Natural killer cell (primary cell): ENCODE data around the gene FHOD3. TPM values are rescaled to one million over a fixed set of nuclear protein-coding genes. Genes with fewer than 3 reads are reported as not detected.

Experiments
- ATAC-seq, 3 donors: fragments of 150-1000 bp in 2 of 3; fragments of 200-7000 bp in 1 of 3; cut with Tn5 transposase; 1 replicate in 1 of 3; 2 replicates in 2 of 3; pipeline ENCODE4 v1.10.0; 2021; ENCODE audit warnings: mild to moderate bottlenecking in 2 of 3, moderate library complexity in 2 of 3
- DNase-seq, 2 donors: peaks; one replicate each; pipeline versions ENCODE4 v3.0.0 to v3.0.0-alpha.2; 2013 to 2021; ENCODE audit warnings: mixed read lengths in 1 of 2
- H3K27ac ChIP-seq: one replicate; pipeline ENCODE4 v1.5.1; 2013; ENCODE audit warnings: mild to moderate bottlenecking, low read length
- H3K27me3 ChIP-seq: one replicate; pipeline ENCODE4 v1.6.1; 2013; ENCODE audit warnings: low read length; ENCODE audit not compliant: control insufficient read depth, insufficient read depth
- H3K36me3 ChIP-seq: one replicate; pipeline ENCODE4 v1.6.1; 2013; ENCODE audit warnings: low read length; ENCODE audit not compliant: control insufficient read depth, insufficient read depth
- H3K4me1 ChIP-seq: one replicate; pipeline ENCODE4 v1.6.1; 2013; ENCODE audit warnings: low read length; ENCODE audit not compliant: control insufficient read depth, insufficient read depth
- H3K4me3 ChIP-seq: one replicate; pipeline ENCODE4 v1.5.1; 2013; ENCODE audit warnings: low read length
- H3K9me3 ChIP-seq: one replicate; pipeline ENCODE4 v1.6.1; 2013; ENCODE audit warnings: low read length; ENCODE audit not compliant: control insufficient read depth, insufficient read depth
- H3K27ac Mint-ChIP-seq, 2 donors: one replicate each; pipeline ENCODE4 v1.8.0; 2022; ENCODE audit warnings: mild to moderate bottlenecking in 2 of 2, mixed read lengths in 2 of 2, moderate library complexity in 1 of 2
- H3K27me3 Mint-ChIP-seq, 2 donors: one replicate each; pipeline ENCODE4 v1.8.0; 2022; ENCODE audit warnings: low read depth in 2 of 2, mixed read lengths in 2 of 2
- H3K36me3 Mint-ChIP-seq: one replicate; pipeline ENCODE4 v1.8.0; 2022; ENCODE audit warnings: mixed read lengths
- H3K4me1 Mint-ChIP-seq, 2 donors: one replicate each; pipeline ENCODE4 v1.8.0; 2022; ENCODE audit warnings: mixed read lengths in 2 of 2
- H3K4me3 Mint-ChIP-seq: one replicate; pipeline ENCODE4 v1.8.0; 2022; ENCODE audit warnings: mild to moderate bottlenecking, moderate library complexity, mixed read lengths
- H3K9me3 Mint-ChIP-seq, 2 donors: one replicate each; pipeline ENCODE4 v1.8.0; 2022; ENCODE audit warnings: mixed read lengths in 2 of 2
- CTCF ChIP-seq: fragments of 200-600 bp; IDR thresholded peaks from one replicate; pipeline ENCODE4 v1.8.0; 2022; ENCODE audit warnings: antibody characterized with exemption
- WGBS: methylation state at CpG from one replicate; pipeline ENCODE4 v1.1.7; 2013; ENCODE audit warnings: missing lambda C conversion rate; ENCODE audit not compliant: insufficient coverage; 5-methylcytosine and 5-hydroxymethylcytosine counted together
- intact Hi-C: fragments of 100-400 bp; cut with micrococcal nuclease; formaldehyde crosslinking; loops from one replicate; pipeline ENCODE4 v1.14.2; 2022
- total RNA-seq, 4 donors: library from RNA; stranded (reverse); fragments of 120-200 nt in 1 of 4; gene quantifications; one replicate each; pipeline versions ENCODE4 v1.2.3 to v1.2.4, GENCODE V29; 2013 to 2022

Gene FHOD3
- total RNA-seq, 3 donors from 2014 or later (not counting 1 experiment from before 2014, with no cell fraction given), result not detected

- DNase-seq, result no peak
- Mint-ChIP-seq H3K27me3 (peaks cover 0 to 14% of the 10 kb centered on the region in 2 donors), H3K4me3 (no peak overlapping the region), H3K27ac (no peak overlapping the region), H3K36me3 (no peaks in the 10 kb centered on the region), H3K4me1 (no peaks in the 10 kb centered on the region), H3K9me3 (peaks cover 0 to 3% of the 10 kb centered on the region in 2 donors)
- no peaks in the 10 kb centered on the region for H3K4me1 ChIP-seq
- H3K27ac ChIP-seq, result no peak overlapping the region
- intact Hi-C loops, result no loop called here
- H3K4me3 ChIP-seq, result no peak overlapping the region
- no peaks in the 10 kb centered on the region for H3K27me3 ChIP-seq
- H3K9me3 ChIP-seq, result no peaks in the 10 kb centered on the region
- WGBS, result 0% methylated on average over 1 of the region's 2 CpGs
- no peak for TF ChIP-seq CTCF
- no peak for ATAC-seq
- H3K36me3 ChIP-seq, result no peaks in the 10 kb centered on the region
These were observed 323.3 kb downstream of the FHOD3 start for GRCh38 chr18:36620788-36621187.

- no peak overlapping the region for H3K27ac ChIP-seq
- H3K36me3 ChIP-seq, result no peaks in the 10 kb centered on the region
- H3K9me3 ChIP-seq, result no peaks in the 10 kb centered on the region
- no peak for DNase-seq
- H3K4me3 Mint-ChIP-seq, result no peak overlapping the region
- no peaks in the 10 kb centered on the region for H3K4me1 Mint-ChIP-seq
- intact Hi-C loops, result no loop called here
- peaks cover 0 to 3% of the 10 kb centered on the region in 2 donors for H3K9me3 Mint-ChIP-seq
- whole genome bisulfite sequencing, result 92% methylated on average over 5 of the region's 5 CpGs
- no peak for ATAC-seq
- peaks cover 0 to 14% of the 10 kb centered on the region in 2 donors for H3K27me3 Mint-ChIP-seq
- no peak overlapping the region for H3K27ac Mint-ChIP-seq
- no peaks in the 10 kb centered on the region for H3K4me1 ChIP-seq
- H3K4me3 ChIP-seq, result no peak overlapping the region
- H3K27me3 ChIP-seq, result no peaks in the 10 kb centered on the region
- TF ChIP-seq CTCF, result no peak
- no peaks in the 10 kb centered on the region for H3K36me3 Mint-ChIP-seq
These were observed 325.1 kb downstream of the FHOD3 start for GRCh38 chr18:36622610-36623009.

DNA sequence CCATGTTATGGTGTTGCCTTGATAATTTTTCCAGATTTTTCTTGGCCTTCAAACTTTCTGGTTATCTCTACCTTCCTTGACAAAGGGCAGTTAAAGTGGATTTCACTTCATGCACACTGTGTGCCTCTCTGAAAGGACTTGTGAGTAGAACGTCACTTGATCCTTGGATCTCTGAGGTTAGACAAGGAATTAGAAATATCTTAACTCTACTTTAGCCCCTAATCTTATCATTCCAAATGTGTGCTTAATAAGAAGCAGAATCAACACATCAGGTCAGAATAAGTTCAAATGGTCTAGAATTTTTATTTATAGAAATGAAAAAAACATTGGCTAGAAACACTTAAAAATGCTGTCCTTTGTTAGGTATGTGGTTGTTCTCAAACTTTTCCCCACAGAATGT lies 325.6 kb downstream of the FHOD3 start:
- peaks cover 0 to 3% of the 10 kb centered on the region in 2 donors for H3K9me3 Mint-ChIP-seq
- no peak for TF ChIP-seq CTCF
- DNase-seq (no peak), ATAC-seq (no peak)
- no peaks in the 10 kb centered on the region for H3K9me3 ChIP-seq
- H3K4me3 ChIP-seq, result no peak overlapping the region
- no peaks in the 10 kb centered on the region for H3K27me3 ChIP-seq
- H3K4me3 Mint-ChIP-seq, result no peak overlapping the region
- intact Hi-C loops, result no loop called here
- H3K27me3 Mint-ChIP-seq, result peaks cover 0 to 14% of the 10 kb centered on the region in 2 donors
- no peak overlapping the region for H3K27ac Mint-ChIP-seq
- no peaks in the 10 kb centered on the region for H3K36me3 ChIP-seq
- 40% methylated on average over 1 of the region's 1 CpG for WGBS
- H3K36me3 Mint-ChIP-seq, result no peaks in the 10 kb centered on the region
- H3K4me1 Mint-ChIP-seq, result no peaks in the 10 kb centered on the region
- H3K27ac ChIP-seq, result no peak overlapping the region
- H3K4me1 ChIP-seq, result no peaks in the 10 kb centered on the region

DNA sequence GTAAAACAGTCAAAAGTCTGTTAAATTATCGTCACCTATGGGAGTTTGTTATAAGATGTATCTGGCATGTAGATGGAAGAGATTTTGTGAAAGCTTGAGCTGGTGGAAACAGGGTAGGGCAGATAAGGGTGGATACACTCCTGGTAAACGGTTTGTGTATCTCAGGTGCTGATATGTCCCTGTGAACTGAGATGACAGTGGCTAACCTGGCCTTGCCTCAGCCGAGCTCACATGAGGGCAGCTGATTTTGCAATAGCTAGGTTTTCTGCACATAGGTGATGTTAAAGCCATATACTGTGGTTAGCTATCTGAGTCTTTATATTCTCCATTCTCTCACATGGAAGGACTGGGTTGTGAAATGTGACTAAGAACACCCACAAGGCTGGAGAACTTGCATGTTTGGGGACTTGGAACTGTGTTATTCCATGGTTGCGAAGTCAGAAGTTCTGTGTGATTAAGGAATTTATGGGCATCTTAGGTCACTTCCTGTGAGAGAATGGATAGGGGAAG lies 326.2 kb downstream of the FHOD3 start:
- Mint-ChIP-seq H3K4me1 (no peaks in the 10 kb centered on the region), H3K4me3 (no peak overlapping the region), H3K9me3 (peaks cover 0 to 3% of the 10 kb centered on the region in 2 donors), H3K27ac (no peak overlapping the region), H3K36me3 (no peaks in the 10 kb centered on the region), H3K27me3 (peaks cover 0 to 13% of the 10 kb centered on the region in 2 donors)
- no peak overlapping the region for H3K4me3 ChIP-seq
- H3K4me1 ChIP-seq, result no peaks in the 10 kb centered on the region
- H3K27me3 ChIP-seq, result no peaks in the 10 kb centered on the region
- no peak overlapping the region for H3K27ac ChIP-seq
- DNase-seq, result no peak
- WGBS, result 74% methylated on average over 4 of the region's 4 CpGs
- no peaks in the 10 kb centered on the region for H3K36me3 ChIP-seq
- TF ChIP-seq CTCF, result no peak
- intact Hi-C loops, result no loop called here
- H3K9me3 ChIP-seq, result no peaks in the 10 kb centered on the region
- ATAC-seq, result no peak
